DND-41 (cell line): ENCODE results near the gene GPR107.
A peak's percentile ranks its signal among the peaks of the same experiment; 100 is the strongest.

Source experiments
- EZH2 ChIP-seq: IDR thresholded peaks from 3 replicates; pipeline ENCODE4 v1.6.1; 2012; ENCODE audit warnings: borderline replicate concordance, low read depth, mild to moderate bottlenecking, moderate library complexity, low read length, inconsistent platforms; ENCODE audit not compliant: severe bottlenecking
- TF ChIP-seq, protein P1 (sequence below): IDR thresholded peaks from 2 replicates; pipeline ENCODE4 v1.5.1; 2012; ENCODE audit warnings: borderline replicate concordance, low read length, moderate library complexity, mild to moderate bottlenecking; ENCODE audit not compliant: poor library complexity, severe bottlenecking; ENCODE audit errors: extremely low read depth

DNA sequence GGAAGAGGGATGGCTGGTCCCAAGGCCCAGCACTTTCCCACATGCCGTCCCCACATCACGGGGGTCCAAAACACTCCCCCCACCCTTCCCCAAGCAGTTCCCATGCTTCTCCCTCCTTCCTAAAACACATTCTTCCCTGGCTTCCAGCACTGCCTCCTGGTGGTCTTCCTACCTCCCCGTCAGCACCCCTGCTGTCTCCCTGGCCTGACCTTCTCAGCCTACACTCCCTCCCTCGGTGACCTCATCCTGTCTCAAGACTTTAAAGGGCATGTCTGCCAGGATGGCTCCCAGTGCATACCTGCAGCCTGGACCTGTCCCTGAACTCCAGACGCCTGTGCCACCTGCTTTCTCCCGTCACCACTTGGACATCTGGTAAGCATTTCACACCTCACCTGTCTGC lies 114.2 kb downstream of the GPR107 start:
- TF ChIP-seq, protein P1, sequence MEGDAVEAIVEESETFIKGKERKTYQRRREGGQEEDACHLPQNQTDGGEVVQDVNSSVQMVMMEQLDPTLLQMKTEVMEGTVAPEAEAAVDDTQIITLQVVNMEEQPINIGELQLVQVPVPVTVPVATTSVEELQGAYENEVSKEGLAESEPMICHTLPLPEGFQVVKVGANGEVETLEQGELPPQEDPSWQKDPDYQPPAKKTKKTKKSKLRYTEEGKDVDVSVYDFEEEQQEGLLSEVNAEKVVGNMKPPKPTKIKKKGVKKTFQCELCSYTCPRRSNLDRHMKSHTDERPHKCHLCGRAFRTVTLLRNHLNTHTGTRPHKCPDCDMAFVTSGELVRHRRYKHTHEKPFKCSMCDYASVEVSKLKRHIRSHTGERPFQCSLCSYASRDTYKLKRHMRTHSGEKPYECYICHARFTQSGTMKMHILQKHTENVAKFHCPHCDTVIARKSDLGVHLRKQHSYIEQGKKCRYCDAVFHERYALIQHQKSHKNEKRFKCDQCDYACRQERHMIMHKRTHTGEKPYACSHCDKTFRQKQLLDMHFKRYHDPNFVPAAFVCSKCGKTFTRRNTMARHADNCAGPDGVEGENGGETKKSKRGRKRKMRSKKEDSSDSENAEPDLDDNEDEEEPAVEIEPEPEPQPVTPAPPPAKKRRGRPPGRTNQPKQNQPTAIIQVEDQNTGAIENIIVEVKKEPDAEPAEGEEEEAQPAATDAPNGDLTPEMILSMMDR, result peak; percentile 29
- no peak for TF ChIP-seq EZH2
